ENCODE results near the gene ASB16.

The ASB16 gene

DNA sequence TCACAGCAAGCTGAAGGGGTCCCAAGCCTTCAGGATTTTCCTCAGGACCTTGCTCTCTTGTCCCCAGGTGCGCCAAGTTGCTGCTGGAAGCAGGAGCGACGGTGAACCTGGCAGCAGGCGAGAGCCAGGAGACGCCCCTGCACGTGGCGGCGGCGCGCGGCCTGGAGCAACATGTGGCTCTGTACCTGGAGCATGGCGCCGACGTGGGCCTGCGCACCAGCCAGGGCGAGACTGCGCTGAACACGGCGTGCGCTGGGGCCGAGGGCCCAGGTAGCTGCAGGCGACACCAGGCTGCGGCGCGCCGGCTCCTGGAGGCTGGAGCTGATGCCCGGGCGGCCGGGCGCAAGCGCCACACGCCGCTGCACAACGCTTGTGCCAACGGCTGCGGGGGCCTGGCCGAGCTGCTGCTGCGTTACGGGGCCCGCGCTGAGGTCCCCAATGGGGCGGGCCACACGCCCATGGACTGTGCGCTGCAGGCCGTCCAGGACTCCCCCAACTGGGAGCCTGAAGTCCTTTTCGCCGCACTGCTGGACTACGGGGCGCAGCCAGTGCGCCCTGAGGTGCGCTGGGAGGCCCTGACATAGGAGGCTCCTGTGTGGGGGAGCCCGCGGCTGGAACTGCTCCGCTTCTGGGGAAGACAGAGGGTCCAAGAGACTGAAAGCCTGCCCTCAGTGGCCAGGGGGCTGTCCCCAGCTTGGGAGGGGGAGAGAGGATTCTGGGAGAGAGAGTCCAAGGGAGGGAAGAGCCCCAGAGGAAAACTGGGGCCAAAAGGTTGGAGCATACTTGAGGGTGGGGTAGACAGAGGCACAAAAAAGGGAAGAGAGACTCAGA, 6.4 kb downstream of the ASB16 start:
- Histone ChIP-seq H3K9me3 (ENCODE audit: control insufficient read depth in 2 of 2, low read length in 2 of 2) (no peaks in the 10 kb centered on the region), H3K4me1 (ENCODE audit: control insufficient read depth, insufficient read depth, low read length) (peaks cover 4% of the 10 kb centered on the region), H3K4me3 (ENCODE audit: low read length in 2 of 2) (no peak overlapping the region), H3K36me3 (ENCODE audit: control insufficient read depth in 2 of 2, insufficient read depth in 2 of 2, low read length in 2 of 2) (peaks cover 9 to 21% of the 10 kb centered on the region in 2 donors), H3K27me3 (ENCODE audit: control insufficient read depth in 1 of 2, insufficient read depth in 2 of 2, low read length in 2 of 2) (no peaks in the 10 kb centered on the region), H3K9ac (ENCODE audit: low read length in 2 of 2) (no peak overlapping the region), H3K27ac (ENCODE audit: low read length) (no peak overlapping the region)

DNA sequence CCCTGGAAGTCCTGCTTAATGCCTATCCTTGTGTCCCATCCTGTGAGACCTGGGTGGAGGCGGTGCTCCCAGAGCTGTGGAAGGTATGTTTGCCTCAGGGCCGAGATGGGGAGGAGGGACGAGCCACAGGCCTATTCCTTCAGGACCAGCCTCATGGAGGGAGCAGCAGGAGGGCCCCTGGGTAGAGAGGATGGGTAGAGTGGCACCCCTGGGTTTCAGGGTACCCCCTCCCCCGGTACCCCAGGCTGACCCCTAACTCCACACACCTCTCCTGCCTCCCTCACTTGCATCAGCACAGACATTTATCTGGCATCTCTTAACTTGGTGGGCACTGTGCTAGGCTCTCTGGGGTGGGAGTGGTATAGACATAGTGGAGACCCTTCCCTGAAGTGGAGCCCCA, 7.1 kb downstream of the ASB16 start:
- H3K4me1 ChIP-seq (ENCODE audit: control insufficient read depth, insufficient read depth, low read length): no peaks in the 10 kb centered on the region
- no peak overlapping the region for H3K9ac ChIP-seq (ENCODE audit: low read length in 2 of 2)
- no peak overlapping the region for H3K27ac ChIP-seq (ENCODE audit: low read length)
- no peaks in the 10 kb centered on the region for H3K9me3 ChIP-seq (ENCODE audit: control insufficient read depth in 2 of 2, low read length in 2 of 2)
- no peak overlapping the region for H3K4me3 ChIP-seq (ENCODE audit: low read length in 2 of 2)
- no peaks in the 10 kb centered on the region for H3K27me3 ChIP-seq (ENCODE audit: control insufficient read depth in 1 of 2, insufficient read depth in 2 of 2, low read length in 2 of 2)
- peaks cover 13 to 23% of the 10 kb centered on the region in 2 donors for H3K36me3 ChIP-seq (ENCODE audit: control insufficient read depth in 2 of 2, insufficient read depth in 2 of 2, low read length in 2 of 2)

DNA sequence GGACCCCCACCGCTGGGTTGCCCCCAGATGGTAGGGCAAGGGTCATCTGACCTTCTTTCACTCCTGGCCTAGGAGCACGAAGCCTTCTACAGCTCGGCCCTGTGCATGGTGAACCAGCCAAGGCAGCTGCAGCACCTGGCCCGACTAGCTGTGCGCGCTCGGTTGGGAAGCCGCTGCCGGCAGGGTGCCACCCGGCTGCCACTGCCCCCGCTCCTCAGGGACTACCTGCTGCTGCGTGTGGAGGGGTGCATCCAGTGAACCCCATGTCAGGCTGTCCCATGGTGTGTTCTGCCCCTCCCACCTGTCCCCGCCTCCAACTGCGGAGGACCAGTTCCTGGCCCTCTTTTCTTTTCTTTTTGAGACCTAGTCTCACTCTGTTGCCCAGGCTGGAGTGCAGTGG, 7.6 kb downstream of the ASB16 start:
- no peak overlapping the region for H3K9ac ChIP-seq (ENCODE audit: low read length in 2 of 2)
- H3K36me3 ChIP-seq (ENCODE audit: control insufficient read depth in 2 of 2, insufficient read depth in 2 of 2, low read length in 2 of 2): peaks cover 14 to 23% of the 10 kb centered on the region in 2 donors
- no peak overlapping the region for H3K4me3 ChIP-seq (ENCODE audit: low read length in 2 of 2)

DNA sequence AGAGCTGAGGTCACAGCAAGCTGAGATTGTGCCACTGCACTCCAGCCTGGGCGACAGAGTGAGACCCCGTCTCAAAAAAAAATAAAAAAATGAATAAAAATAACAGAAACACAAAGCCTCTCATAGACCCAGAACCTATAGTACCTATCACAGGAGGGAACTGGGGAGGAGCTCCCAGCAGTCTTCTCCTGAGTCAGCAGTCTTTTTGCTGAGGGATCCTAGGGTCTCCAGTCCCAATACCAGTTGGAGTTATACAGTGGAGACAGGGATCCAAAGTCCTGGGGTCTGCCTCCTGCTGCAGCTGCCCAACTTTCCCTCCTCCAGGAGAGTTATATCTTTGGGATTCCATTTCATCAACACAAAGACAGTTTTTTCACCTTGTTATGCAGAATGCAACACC, 12.5 kb downstream of the ASB16 start:
- Histone ChIP-seq H3K9me3 (ENCODE audit: control insufficient read depth in 2 of 2, low read length in 2 of 2) (no peaks in the 10 kb centered on the region), H3K4me3 (ENCODE audit: low read length in 2 of 2) (no peak overlapping the region), H3K36me3 (ENCODE audit: control insufficient read depth in 2 of 2, insufficient read depth in 2 of 2, low read length in 2 of 2) (peaks cover 11 to 15% of the 10 kb centered on the region in 2 donors), H3K27me3 (ENCODE audit: control insufficient read depth in 1 of 2, insufficient read depth in 2 of 2, low read length in 2 of 2) (no peaks in the 10 kb centered on the region), H3K4me1 (ENCODE audit: control insufficient read depth, insufficient read depth, low read length) (peaks cover 17% of the 10 kb centered on the region), H3K9ac (ENCODE audit: low read length in 2 of 2) (no peak overlapping the region), H3K27ac (ENCODE audit: low read length) (no peak overlapping the region)

More for the DNA sequence above, 7.6 kb downstream of the ASB16 start:
- Histone ChIP-seq H3K27me3 (ENCODE audit: control insufficient read depth in 1 of 2, insufficient read depth in 2 of 2, low read length in 2 of 2) (no peaks in the 10 kb centered on the region), H3K9me3 (ENCODE audit: control insufficient read depth in 2 of 2, low read length in 2 of 2) (no peaks in the 10 kb centered on the region), H3K4me1 (ENCODE audit: control insufficient read depth, insufficient read depth, low read length) (no peaks in the 10 kb centered on the region), H3K27ac (ENCODE audit: low read length) (no peak overlapping the region)

DNA sequence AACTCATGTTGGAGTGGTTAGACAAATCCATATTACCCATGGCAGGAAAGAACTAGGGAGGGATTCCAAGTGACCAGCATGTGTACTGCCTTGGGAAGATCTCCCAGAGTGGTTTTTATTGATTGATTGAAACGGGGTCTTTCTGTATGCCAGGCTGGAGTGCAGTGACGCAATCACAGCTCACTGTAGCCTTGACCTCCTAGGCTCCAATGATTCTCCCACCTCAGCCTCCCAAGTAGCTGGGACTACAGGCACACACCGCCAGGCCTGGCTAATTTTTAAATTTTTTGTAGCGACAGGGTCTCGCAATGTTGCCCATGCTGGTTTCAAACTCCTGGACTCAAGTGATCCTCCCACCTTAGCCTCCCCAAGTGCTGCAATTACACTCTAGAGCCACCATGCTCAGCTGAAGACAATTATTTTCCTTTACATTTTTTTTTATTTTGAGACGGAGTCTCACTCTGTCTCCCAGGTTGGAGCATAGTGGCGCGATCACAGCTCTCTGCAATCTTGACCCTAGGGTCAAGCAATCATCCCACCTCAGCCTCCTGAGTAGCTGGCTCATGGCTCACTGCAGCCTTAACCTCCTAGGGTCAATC, 13.8 kb downstream of the ASB16 start:
- peaks cover 24% of the 10 kb centered on the region for H3K4me1 ChIP-seq (ENCODE audit: control insufficient read depth, insufficient read depth, low read length)
- H3K4me3 ChIP-seq (ENCODE audit: low read length in 2 of 2): no peak overlapping the region
- H3K9ac ChIP-seq (ENCODE audit: low read length in 2 of 2): no peak overlapping the region

DNA sequence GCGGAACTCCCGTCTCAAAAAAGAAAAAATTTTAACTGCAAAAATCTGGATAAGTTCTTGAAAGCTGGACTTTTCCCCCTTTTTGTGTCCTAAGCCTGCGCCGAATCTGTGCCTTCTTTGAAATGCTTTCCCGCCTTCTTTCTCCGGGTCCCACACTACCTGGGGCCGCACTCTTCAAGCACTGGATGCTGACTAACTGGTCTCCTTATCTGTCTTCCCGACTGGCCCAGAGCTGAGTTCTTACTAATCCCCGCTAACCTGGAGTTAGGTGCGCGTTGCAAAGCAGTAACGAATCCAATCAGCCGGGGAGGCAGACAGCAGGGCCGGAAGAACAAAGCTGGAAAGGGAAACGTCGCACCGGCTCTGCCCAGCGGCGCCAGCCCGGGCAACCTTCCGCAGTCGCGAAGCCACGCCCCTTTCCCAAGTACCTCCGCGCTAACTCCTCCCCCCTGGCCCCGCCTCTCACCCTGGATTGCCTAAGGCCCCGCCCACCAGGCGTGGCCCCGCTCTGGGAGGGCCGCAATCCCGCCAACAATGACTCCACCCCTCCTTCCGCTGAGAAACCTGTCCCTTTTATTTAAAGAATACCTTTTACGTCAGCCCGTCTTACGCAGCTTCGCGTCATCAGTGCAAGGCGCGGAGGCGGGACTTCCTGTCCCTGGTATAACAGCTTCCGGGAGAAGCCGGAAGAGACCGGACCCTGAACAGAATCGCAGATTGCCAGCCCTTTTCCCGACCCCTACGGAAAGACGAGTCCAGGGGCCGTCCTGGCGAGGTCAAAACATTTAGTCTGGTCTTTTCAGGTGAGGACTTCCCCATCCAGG, 16.0 kb downstream of the ASB16 start, which contains the start of gene TMUB2:
Gene TMUB2, plus strand, starts transcription at position 666 of the 824 bp plus-strand sequence. CDS start 737 bp downstream, outside the sequence.
- Histone ChIP-seq H3K4me3 (ENCODE audit: low read length in 2 of 2) (peak within 1 kb of the TSS; percentile 90 to 98), H3K27me3 (ENCODE audit: control insufficient read depth in 1 of 2, insufficient read depth in 2 of 2, low read length in 2 of 2) (no peaks in the 10 kb centered on the region), H3K27ac (ENCODE audit: low read length) (peak within 1 kb of the TSS; percentile 96), H3K9ac (ENCODE audit: low read length in 2 of 2) (peak within 1 kb of the TSS; percentile 88 to 98), H3K36me3 (ENCODE audit: control insufficient read depth in 2 of 2, insufficient read depth in 2 of 2, low read length in 2 of 2) (peaks cover 16 to 23% of the 10 kb centered on the region in 2 donors), H3K9me3 (ENCODE audit: control insufficient read depth in 2 of 2, low read length in 2 of 2) (no peaks in the 10 kb centered on the region), H3K4me1 (ENCODE audit: control insufficient read depth, insufficient read depth, low read length) (peaks cover 24% of the 10 kb centered on the region)

More for the DNA sequence above, 13.8 kb downstream of the ASB16 start:
- H3K27me3 ChIP-seq (ENCODE audit: control insufficient read depth in 1 of 2, insufficient read depth in 2 of 2, low read length in 2 of 2): no peaks in the 10 kb centered on the region
- no peak overlapping the region for H3K27ac ChIP-seq (ENCODE audit: low read length)
- H3K9me3 ChIP-seq (ENCODE audit: control insufficient read depth in 2 of 2, low read length in 2 of 2): no peaks in the 10 kb centered on the region
- peaks cover 9 to 11% of the 10 kb centered on the region in 2 donors for H3K36me3 ChIP-seq (ENCODE audit: control insufficient read depth in 2 of 2, insufficient read depth in 2 of 2, low read length in 2 of 2)

DNA sequence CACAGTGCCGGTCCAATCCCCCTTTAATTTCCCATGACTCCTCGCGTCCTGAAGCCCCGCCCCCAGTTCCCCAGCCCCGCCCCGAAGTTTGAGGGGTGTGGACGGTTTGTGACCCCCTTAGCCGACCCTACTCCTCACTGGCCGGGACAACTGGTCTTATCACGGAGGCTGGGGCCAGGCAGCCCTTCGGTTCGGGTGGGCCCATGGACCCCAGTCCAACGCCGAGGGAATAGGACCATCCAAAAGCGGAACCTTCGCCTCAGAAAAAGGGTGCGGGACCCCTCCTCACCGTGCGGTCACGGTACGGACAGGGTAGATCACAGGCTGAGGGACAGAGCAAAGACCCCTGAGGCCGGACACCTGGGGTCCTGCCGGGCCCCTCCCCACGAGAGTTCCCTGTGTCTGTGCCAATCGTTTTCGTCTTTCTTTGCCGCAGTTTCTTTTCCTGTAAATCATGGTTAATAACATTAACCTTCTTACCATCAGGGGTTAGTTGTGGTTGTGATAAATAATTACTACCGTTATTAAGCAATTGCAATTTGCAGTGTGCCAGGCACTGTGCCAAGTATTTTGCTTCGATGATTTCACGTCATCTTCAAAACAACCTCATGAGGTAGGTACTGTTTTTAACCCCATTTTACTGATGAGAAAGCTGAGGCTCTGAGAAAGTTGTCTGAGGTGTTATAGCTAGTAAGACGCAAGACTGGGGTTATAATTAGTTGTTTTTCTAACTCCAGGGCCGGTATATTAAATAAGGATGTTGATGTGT, 16.8 kb downstream of the ASB16 start:
- H3K36me3 ChIP-seq (ENCODE audit: control insufficient read depth in 2 of 2, insufficient read depth in 2 of 2, low read length in 2 of 2): peaks cover 15 to 17% of the 10 kb centered on the region in 2 donors
- peaks cover 24% of the 10 kb centered on the region for H3K4me1 ChIP-seq (ENCODE audit: control insufficient read depth, insufficient read depth, low read length)
- H3K27me3 ChIP-seq (ENCODE audit: control insufficient read depth in 1 of 2, insufficient read depth in 2 of 2, low read length in 2 of 2): no peaks in the 10 kb centered on the region
- H3K27ac ChIP-seq (ENCODE audit: low read length): peak overlapping the region; percentile 96
- peak overlapping the region; percentile 90 to 98 for H3K4me3 ChIP-seq (ENCODE audit: low read length in 2 of 2)
- H3K9me3 ChIP-seq (ENCODE audit: control insufficient read depth in 2 of 2, low read length in 2 of 2): no peaks in the 10 kb centered on the region
- peak overlapping the region; percentile 88 to 98 for H3K9ac ChIP-seq (ENCODE audit: low read length in 2 of 2)

DNA sequence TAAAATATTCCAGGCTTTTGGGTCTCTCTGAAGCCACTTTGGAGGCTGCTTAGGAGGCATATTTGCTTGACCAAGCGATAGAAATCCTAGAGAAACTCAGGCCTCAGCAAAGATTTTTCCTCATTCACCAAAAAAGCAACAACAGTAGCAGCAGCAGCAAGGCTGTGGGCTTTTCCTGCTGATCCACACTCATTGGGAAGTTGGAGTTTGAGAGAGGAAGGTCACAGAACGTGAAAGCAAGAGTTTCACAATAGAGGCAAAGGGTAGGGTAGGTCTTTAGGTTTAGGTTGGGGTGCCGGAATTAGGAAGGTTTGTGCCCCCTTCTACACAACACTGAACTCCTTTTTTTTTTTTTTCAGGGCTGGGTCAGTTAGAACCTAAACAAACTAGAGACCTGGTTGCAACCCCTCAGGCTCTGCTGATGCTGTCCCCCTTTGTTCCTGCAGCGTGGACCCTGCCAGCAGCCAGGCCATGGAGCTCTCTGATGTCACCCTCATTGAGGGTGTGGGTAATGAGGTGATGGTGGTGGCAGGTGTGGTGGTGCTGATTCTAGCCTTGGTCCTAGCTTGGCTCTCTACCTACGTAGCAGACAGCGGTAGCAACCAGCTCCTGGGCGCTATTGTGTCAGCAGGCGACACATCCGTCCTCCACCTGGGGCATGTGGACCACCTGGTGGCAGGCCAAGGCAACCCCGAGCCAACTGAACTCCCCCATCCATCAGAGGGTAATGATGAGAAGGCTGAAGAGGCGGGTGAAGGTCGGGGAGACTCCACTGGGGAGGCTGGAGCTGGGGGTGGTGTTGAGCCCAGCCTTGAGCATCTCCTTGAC, 18.3 kb downstream of the ASB16 start:
- no peak overlapping the region for H3K27ac ChIP-seq (ENCODE audit: low read length)
- H3K36me3 ChIP-seq (ENCODE audit: control insufficient read depth in 2 of 2, insufficient read depth in 2 of 2, low read length in 2 of 2): peaks cover 14 to 23% of the 10 kb centered on the region in 2 donors
- H3K9me3 ChIP-seq (ENCODE audit: control insufficient read depth in 2 of 2, low read length in 2 of 2): no peaks in the 10 kb centered on the region
- peak overlapping the region in 1 of 2 donors; percentile 98 for H3K4me3 ChIP-seq (ENCODE audit: low read length in 2 of 2)
- peaks cover 24% of the 10 kb centered on the region for H3K4me1 ChIP-seq (ENCODE audit: control insufficient read depth, insufficient read depth, low read length)
- peak overlapping the region in 1 of 2 donors; percentile 36 for H3K9ac ChIP-seq (ENCODE audit: low read length in 2 of 2)
- no peaks in the 10 kb centered on the region for H3K27me3 ChIP-seq (ENCODE audit: control insufficient read depth in 1 of 2, insufficient read depth in 2 of 2, low read length in 2 of 2)

DNA sequence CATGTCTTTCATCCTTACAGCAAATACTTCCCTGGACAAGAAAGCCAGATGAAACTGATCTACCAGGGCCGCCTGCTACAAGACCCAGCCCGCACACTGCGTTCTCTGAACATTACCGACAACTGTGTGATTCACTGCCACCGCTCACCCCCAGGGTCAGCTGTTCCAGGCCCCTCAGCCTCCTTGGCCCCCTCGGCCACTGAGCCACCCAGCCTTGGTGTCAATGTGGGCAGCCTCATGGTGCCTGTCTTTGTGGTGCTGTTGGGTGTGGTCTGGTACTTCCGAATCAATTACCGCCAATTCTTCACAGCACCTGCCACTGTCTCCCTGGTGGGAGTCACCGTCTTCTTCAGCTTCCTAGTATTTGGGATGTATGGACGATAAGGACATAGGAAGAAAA, 20.0 kb downstream of the ASB16 start:
- H3K4me1 ChIP-seq (ENCODE audit: control insufficient read depth, insufficient read depth, low read length): peaks cover 16% of the 10 kb centered on the region
- no peak overlapping the region for H3K27ac ChIP-seq (ENCODE audit: low read length)
- peaks cover 30 to 40% of the 10 kb centered on the region in 2 donors for H3K36me3 ChIP-seq (ENCODE audit: control insufficient read depth in 2 of 2, insufficient read depth in 2 of 2, low read length in 2 of 2)
- no peak overlapping the region for H3K9ac ChIP-seq (ENCODE audit: low read length in 2 of 2)
- no peak overlapping the region for H3K4me3 ChIP-seq (ENCODE audit: low read length in 2 of 2)
- no peaks in the 10 kb centered on the region for H3K27me3 ChIP-seq (ENCODE audit: control insufficient read depth in 1 of 2, insufficient read depth in 2 of 2, low read length in 2 of 2)
- no peaks in the 10 kb centered on the region for H3K9me3 ChIP-seq (ENCODE audit: control insufficient read depth in 2 of 2, low read length in 2 of 2)

Measured in stomach smooth muscle (tissue), 2 donors.